ENCODE measurements around the gene GSTT2B. TPM values are rescaled to one million over a fixed set of nuclear protein-coding genes. Genes with fewer than 3 reads are reported as not detected.
"Not testable (repeated sequence)": the region's sequence is repeated elsewhere in the genome, so short reads cannot be mapped to it uniquely, and the experiment has no call there.

The GSTT2B gene
- total RNA-seq, 1 donor = 13.8 TPM

GRCh38 chr22:24001314-24001713, 40.3 kb upstream of the GSTT2B start:
- Histone ChIP-seq H3K27me3 (ENCODE audit: insufficient read depth, low read length) (no peaks in the 10 kb centered on the region), H3K27ac (ENCODE audit: low read depth, low read length) (no peak overlapping the region), H3K79me2 (ENCODE audit: insufficient read depth, low read length) (no peaks in the 10 kb centered on the region), H3K36me3 (ENCODE audit: insufficient read depth, low read length) (no peaks in the 10 kb centered on the region), H3K4me3 (ENCODE audit: insufficient read depth, low read length) (no peak overlapping the region), H3K4me2 (ENCODE audit: insufficient read depth, low read length) (no peak overlapping the region), H3K4me1 (ENCODE audit: insufficient read depth, low read length) (no peaks in the 10 kb centered on the region), H3K9me3 (ENCODE audit: low read depth, low read length) (no peaks in the 10 kb centered on the region), H4K20me1 (ENCODE audit: insufficient read depth, low read length) (no peaks in the 10 kb centered on the region), H2AFZ (ENCODE audit: low read length) (no peak overlapping the region)
- peak; percentile 69 for DNase-seq (ENCODE audit: insufficient read length, low spot score, missing footprints)
- no peak for TF ChIP-seq CTCF (IDR thresholded peaks at IDR 0.05; ENCODE audit: extremely low read depth, low read depth, low read length)

DNA sequence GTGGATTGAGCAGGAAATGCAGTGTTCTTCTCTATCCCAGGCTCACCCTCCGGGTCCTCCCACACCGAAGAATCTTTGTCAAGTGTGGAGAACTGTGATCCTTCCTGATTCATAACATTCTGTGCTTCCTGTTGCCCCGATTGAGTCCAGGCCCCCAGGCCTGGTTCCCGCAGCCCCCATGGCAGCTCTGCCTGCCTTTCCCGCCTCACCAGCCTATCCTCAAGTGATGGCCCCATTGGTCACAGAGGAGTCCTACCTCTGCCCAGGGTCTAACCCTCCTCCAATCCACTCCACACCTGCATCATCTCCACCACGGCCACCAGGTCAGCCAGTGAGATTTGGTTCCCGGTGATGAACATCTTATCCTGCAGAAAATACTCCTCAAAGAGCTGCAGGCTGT, 38.8 kb upstream of the GSTT2B start:
- not testable (repeated sequence) for H3K79me2 ChIP-seq (ENCODE audit: insufficient read depth, low read length); H3K4me2 ChIP-seq (ENCODE audit: insufficient read depth, low read length); H3K27me3 ChIP-seq (ENCODE audit: insufficient read depth, low read length); H3K27ac ChIP-seq (ENCODE audit: low read depth, low read length); H4K20me1 ChIP-seq (ENCODE audit: insufficient read depth, low read length); H3K36me3 ChIP-seq (ENCODE audit: insufficient read depth, low read length); H3K4me1 ChIP-seq (ENCODE audit: insufficient read depth, low read length); H3K9me3 ChIP-seq (ENCODE audit: low read depth, low read length); H2AFZ ChIP-seq (ENCODE audit: low read length); H3K4me3 ChIP-seq (ENCODE audit: insufficient read depth, low read length)
- DNase-seq (ENCODE audit: insufficient read length, low spot score, missing footprints) = peak; percentile 34

- Histone ChIP-seq H3K36me3 (ENCODE audit: insufficient read depth, low read length) (no peaks in the 10 kb centered on the region), H3K4me2 (ENCODE audit: insufficient read depth, low read length) (no peak overlapping the region), H3K79me2 (ENCODE audit: insufficient read depth, low read length) (no peaks in the 10 kb centered on the region), H3K27ac (ENCODE audit: low read depth, low read length) (no peak overlapping the region), H3K4me1 (ENCODE audit: insufficient read depth, low read length) (no peaks in the 10 kb centered on the region), H3K4me3 (ENCODE audit: insufficient read depth, low read length) (no peak overlapping the region), H3K9me3 (ENCODE audit: low read depth, low read length) (no peaks in the 10 kb centered on the region), H2AFZ (ENCODE audit: low read length) (no peak overlapping the region), H3K27me3 (ENCODE audit: insufficient read depth, low read length) (no peaks in the 10 kb centered on the region), H4K20me1 (ENCODE audit: insufficient read depth, low read length) (no peaks in the 10 kb centered on the region)
- no peak for DNase-seq (ENCODE audit: insufficient read length, low spot score, missing footprints)
- TF ChIP-seq CTCF (IDR thresholded peaks at IDR 0.05; ENCODE audit: extremely low read depth, low read depth, low read length) = no peak
These were observed 36.1 kb upstream of the GSTT2B start for GRCh38 chr22:23997092-23997491.

GRCh38 chr22:23993581-23994177, 32.7 kb upstream of the GSTT2B start:
- not testable (repeated sequence) for H3K4me1 ChIP-seq (ENCODE audit: insufficient read depth, low read length)

GRCh38 chr22:23993080-23993479, 32.1 kb upstream of the GSTT2B start:
- not testable (repeated sequence) for H3K9me3 ChIP-seq (ENCODE audit: low read depth, low read length); H3K4me3 ChIP-seq (ENCODE audit: insufficient read depth, low read length); DNase-seq (ENCODE audit: insufficient read length, low spot score, missing footprints); H3K4me2 ChIP-seq (ENCODE audit: insufficient read depth, low read length); H3K79me2 ChIP-seq (ENCODE audit: insufficient read depth, low read length); H3K4me1 ChIP-seq (ENCODE audit: insufficient read depth, low read length); H4K20me1 ChIP-seq (ENCODE audit: insufficient read depth, low read length); H3K27ac ChIP-seq (ENCODE audit: low read depth, low read length); H2AFZ ChIP-seq (ENCODE audit: low read length); H3K36me3 ChIP-seq (ENCODE audit: insufficient read depth, low read length); H3K27me3 ChIP-seq (ENCODE audit: insufficient read depth, low read length)

More at GRCh38 chr22:23993581-23994177, 32.7 kb upstream of the GSTT2B start:
- not testable (repeated sequence) for H3K79me2 ChIP-seq (ENCODE audit: insufficient read depth, low read length); H3K27me3 ChIP-seq (ENCODE audit: insufficient read depth, low read length); H3K27ac ChIP-seq (ENCODE audit: low read depth, low read length); H3K4me3 ChIP-seq (ENCODE audit: insufficient read depth, low read length); H4K20me1 ChIP-seq (ENCODE audit: insufficient read depth, low read length); H3K36me3 ChIP-seq (ENCODE audit: insufficient read depth, low read length); H3K4me2 ChIP-seq (ENCODE audit: insufficient read depth, low read length); H2AFZ ChIP-seq (ENCODE audit: low read length); H3K9me3 ChIP-seq (ENCODE audit: low read depth, low read length); DNase-seq (ENCODE audit: insufficient read length, low spot score, missing footprints)

DNA sequence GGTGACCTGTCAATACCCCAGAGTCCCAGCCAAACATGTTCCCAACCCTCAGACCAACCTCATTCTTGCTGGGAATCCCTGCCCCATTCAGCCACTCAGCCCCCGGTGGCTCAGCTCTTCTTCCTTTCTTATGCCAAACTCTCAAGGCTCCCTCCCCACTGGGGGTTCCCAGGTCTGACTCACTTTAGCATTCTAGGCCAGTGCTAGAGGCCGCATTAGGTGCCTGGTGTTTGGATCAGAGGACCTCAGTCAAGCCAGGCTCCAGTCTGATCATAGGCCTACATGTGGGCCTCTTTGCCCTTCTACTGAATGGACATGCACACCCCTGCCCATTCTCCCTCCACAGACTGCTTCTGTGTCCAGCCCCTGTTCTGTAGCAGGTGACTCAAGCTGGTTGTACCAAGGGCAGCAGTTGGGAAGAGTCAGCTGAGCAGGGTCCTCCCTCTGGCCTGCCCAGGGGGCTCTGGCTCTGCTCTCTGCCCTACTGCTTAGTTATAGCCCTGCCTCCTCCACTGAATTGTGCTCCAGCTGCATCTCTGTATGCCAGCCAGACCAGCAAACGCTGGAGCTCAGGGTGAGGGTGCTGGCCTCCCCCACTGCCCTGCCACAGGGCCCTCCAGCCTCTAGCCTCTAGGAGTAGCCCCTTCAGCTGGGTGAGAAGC, 28.7 kb upstream of the GSTT2B start:
- H3K27me3 ChIP-seq (ENCODE audit: insufficient read depth, low read length); H3K9me3 ChIP-seq (ENCODE audit: low read depth, low read length); H2AFZ ChIP-seq (ENCODE audit: low read length); H3K27ac ChIP-seq (ENCODE audit: low read depth, low read length); H3K4me2 ChIP-seq (ENCODE audit: insufficient read depth, low read length); H3K4me3 ChIP-seq (ENCODE audit: insufficient read depth, low read length); H3K4me1 ChIP-seq (ENCODE audit: insufficient read depth, low read length); H3K79me2 ChIP-seq (ENCODE audit: insufficient read depth, low read length); H3K36me3 ChIP-seq (ENCODE audit: insufficient read depth, low read length); DNase-seq (ENCODE audit: insufficient read length, low spot score, missing footprints); H4K20me1 ChIP-seq (ENCODE audit: insufficient read depth, low read length): not testable (repeated sequence)

DNA sequence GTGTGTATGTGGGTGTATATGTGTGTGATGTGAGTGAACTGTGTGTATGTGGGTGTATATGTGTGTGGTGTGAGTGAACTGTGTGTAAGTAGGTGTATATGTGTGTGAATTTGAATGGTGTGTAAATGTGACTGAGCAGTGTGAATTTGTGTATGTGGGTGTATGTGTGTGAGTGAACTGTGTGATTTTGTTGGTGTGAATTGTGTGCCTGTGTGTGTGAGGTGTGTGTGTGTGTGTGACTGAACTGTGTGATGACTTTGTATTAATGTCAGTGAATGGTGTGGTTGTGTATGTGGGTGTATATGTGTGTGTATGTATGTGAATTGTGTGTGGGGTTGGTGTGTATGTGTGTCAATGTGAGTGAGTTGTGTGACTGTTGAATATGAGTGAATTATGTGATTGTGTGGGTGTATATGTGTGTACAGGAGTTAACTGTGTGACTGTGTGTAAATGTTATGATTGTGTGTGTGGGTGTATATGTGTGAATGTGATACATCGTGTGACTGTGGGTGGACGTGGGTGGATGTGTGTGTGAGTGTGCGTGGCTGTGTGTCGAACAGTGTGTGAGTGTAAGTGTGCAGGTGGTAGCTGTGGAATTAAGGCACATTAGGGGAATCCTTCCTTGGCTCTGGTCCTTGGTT, 25.7 kb upstream of the GSTT2B start:
- not testable (repeated sequence) for H3K4me1 ChIP-seq (ENCODE audit: insufficient read depth, low read length)

More for the DNA sequence above, 25.7 kb upstream of the GSTT2B start:
- H3K27me3 ChIP-seq (ENCODE audit: insufficient read depth, low read length); H3K4me2 ChIP-seq (ENCODE audit: insufficient read depth, low read length); H3K27ac ChIP-seq (ENCODE audit: low read depth, low read length); H3K36me3 ChIP-seq (ENCODE audit: insufficient read depth, low read length); H4K20me1 ChIP-seq (ENCODE audit: insufficient read depth, low read length); H2AFZ ChIP-seq (ENCODE audit: low read length); DNase-seq (ENCODE audit: insufficient read length, low spot score, missing footprints); H3K79me2 ChIP-seq (ENCODE audit: insufficient read depth, low read length); H3K4me3 ChIP-seq (ENCODE audit: insufficient read depth, low read length); H3K9me3 ChIP-seq (ENCODE audit: low read depth, low read length): not testable (repeated sequence)

Data from osteoblast (primary cell).